WTC11 (cell line): ENCODE measurements around the gene FCN2. TPM values are rescaled to one million over a fixed set of nuclear protein-coding genes. Genes with fewer than 3 reads are reported as not detected.

Experiments used
- ATAC-seq: fragments of 200-7000 bp; cut with Tn5 transposase; 2 replicates; pipeline ENCODE4 v1.10.0; 2021; ENCODE audit warnings: mild to moderate bottlenecking, moderate library complexity
- CTCF ChIA-PET: fragments of 300-600 bp; sonication (Branson Sonifier 250); formaldehyde crosslinking; loops from one replicate; lab custom pipeline; 2021; ENCODE audit warnings: antibody characterized with exemption; lab: Charles Lee
- POLR2A ChIA-PET: fragments of 350-600 bp; sonication (Branson Sonifier 250); formaldehyde crosslinking; loops from one replicate; lab custom pipeline; 2021; ENCODE audit warnings: antibody characterized with exemption; lab: Charles Lee
- DNase-seq: peaks from one replicate; pipeline ENCODE4 v3.0.0; 2021; ENCODE audit warnings: low spot score
- H3K27ac Mint-ChIP-seq: 2 replicates; pipeline ENCODE4 v1.8.0; 2021; ENCODE audit warnings: mixed read lengths
- H3K27me3 Mint-ChIP-seq: 2 replicates; pipeline ENCODE4 v1.8.0; 2021; ENCODE audit warnings: low read depth, mild to moderate bottlenecking, moderate library complexity, mixed read lengths
- H3K36me3 Mint-ChIP-seq: 2 replicates; pipeline ENCODE4 v1.8.0; 2021; ENCODE audit warnings: mixed read lengths
- H3K4me1 Mint-ChIP-seq: 2 replicates; pipeline ENCODE4 v1.8.0; 2022; ENCODE audit warnings: mixed read lengths
- H3K4me3 Mint-ChIP-seq: 2 replicates; pipeline ENCODE4 v1.8.0; 2021; ENCODE audit warnings: mild to moderate bottlenecking, moderate library complexity, mixed read lengths
- H3K9me3 Mint-ChIP-seq: 2 replicates; pipeline ENCODE4 v1.8.0; 2021; ENCODE audit warnings: mixed read lengths
- ARID4B ChIP-seq: sonication (generic); formaldehyde crosslinking; IDR thresholded peaks from 2 replicates; pipeline ENCODE4 v1.8.0; 2023; ENCODE audit warnings: missing genetic modification reagents, mild to moderate bottlenecking, borderline replicate concordance
- ATF3 ChIP-seq: sonication (generic); formaldehyde crosslinking; conservative IDR thresholded peaks from 2 replicates; pipeline ENCODE4 v1.8.1; 2022; ENCODE audit warnings: mild to moderate bottlenecking, missing genetic modification reagents
- CDX4 ChIP-seq: fragments of 250-450 bp; sonication (Bioruptor Pico); IDR thresholded peaks from 2 replicates; pipeline ENCODE4 v1.9.0; 2021; ENCODE audit warnings: moderate library complexity, mild to moderate bottlenecking, inconsistent platforms, borderline replicate concordance
- ESRRA ChIP-seq: sonication (generic); formaldehyde crosslinking; IDR thresholded peaks from 2 replicates; pipeline ENCODE4 v1.8.1; 2022; ENCODE audit warnings: mild to moderate bottlenecking, missing genetic modification reagents, borderline replicate concordance
- HMGA2 ChIP-seq: fragments of 250-450 bp; sonication (Bioruptor Pico); IDR thresholded peaks from 2 replicates; pipeline ENCODE4 v1.4.0; 2021; ENCODE audit warnings: mild to moderate bottlenecking, moderate library complexity
- MYBL2 ChIP-seq: sonication (generic); formaldehyde crosslinking; IDR thresholded peaks from 2 replicates; pipeline ENCODE4 v1.8.1; 2023; ENCODE audit warnings: mild to moderate bottlenecking, moderate library complexity, missing genetic modification reagents
- NR3C1 ChIP-seq: sonication (generic); formaldehyde crosslinking; conservative IDR thresholded peaks from 2 replicates; pipeline ENCODE4 v1.8.1; 2023; ENCODE audit warnings: low read depth, mild to moderate bottlenecking, missing genetic modification reagents
- PRDM15 ChIP-seq: sonication (generic); formaldehyde crosslinking; IDR thresholded peaks from 2 replicates; pipeline ENCODE4 v1.8.0; 2022; ENCODE audit warnings: missing genetic modification reagents
- TEAD1 ChIP-seq: sonication (generic); formaldehyde crosslinking; IDR thresholded peaks from 2 replicates; pipeline ENCODE4 v1.8.0; 2022; ENCODE audit warnings: mild to moderate bottlenecking, missing genetic modification reagents
- TEAD4 ChIP-seq: sonication (generic); formaldehyde crosslinking; IDR thresholded peaks from 2 replicates; pipeline ENCODE4 v1.8.0; 2022; ENCODE audit warnings: mild to moderate bottlenecking, missing genetic modification reagents
- TP53 ChIP-seq: sonication (generic); formaldehyde crosslinking; IDR thresholded peaks from 2 replicates; pipeline ENCODE4 v1.8.1; 2023; ENCODE audit warnings: mild to moderate bottlenecking, missing genetic modification reagents
- ZMAT4 ChIP-seq: fragments of 250-450 bp; sonication (Bioruptor Pico); IDR thresholded peaks from 2 replicates; pipeline ENCODE4 v1.9.0; 2021; ENCODE audit warnings: mild to moderate bottlenecking
- ZNF121 ChIP-seq: sonication (generic); formaldehyde crosslinking; IDR thresholded peaks from 2 replicates; pipeline ENCODE4 v1.8.0; 2023; ENCODE audit warnings: missing genetic modification reagents
- ZNF425 ChIP-seq: fragments of 250-450 bp; sonication (Bioruptor Pico); conservative IDR thresholded peaks from 2 replicates; pipeline ENCODE4 v1.9.0; 2021; ENCODE audit warnings: mild to moderate bottlenecking
- ZSCAN18 ChIP-seq: fragments of 250-450 bp; sonication (Bioruptor Pico); IDR thresholded peaks from 2 replicates; pipeline ENCODE4 v2.1.2; 2022; ENCODE audit warnings: mild to moderate bottlenecking, moderate library complexity
- total RNA-seq: library from RNA; stranded (reverse); gene quantifications from 3 replicates; pipeline ENCODE4 v1.2.3, GENCODE V29; 2021
- TF ChIP-seq, protein P1 (sequence below): sonication (generic); formaldehyde crosslinking; IDR thresholded peaks from 2 replicates; pipeline ENCODE4 v1.8.1; 2022; ENCODE audit warnings: low read depth, missing genetic modification reagents, borderline replicate concordance
- TF ChIP-seq, protein P2 (sequence below): sonication (generic); formaldehyde crosslinking; IDR thresholded peaks from 2 replicates; pipeline ENCODE4 v1.8.0; 2022; ENCODE audit warnings: mild to moderate bottlenecking, missing genetic modification reagents

Gene FCN2
- total RNA-seq, 1 experiment from 2014 or later: not detected

GRCh38 chr9:134887219-134887618 lies 6.6 kb downstream of the FCN2 start:
- Mint-ChIP-seq H3K9me3 (no peaks in the 10 kb centered on the region), H3K36me3 (no peaks in the 10 kb centered on the region), H3K27ac (no peak overlapping the region)

More at GRCh38 chr9:134887219-134887618, 6.6 kb downstream of the FCN2 start:
- DNase-seq: no peak
- POLR2A ChIA-PET: no interaction called here
- no peaks in the 10 kb centered on the region for H3K27me3 Mint-ChIP-seq
- no peak overlapping the region for H3K4me3 Mint-ChIP-seq
- ATAC-seq: no peak
- TF ChIP-seq ZSCAN18 (CRISPR knock-in tag) (no peak), ZNF121 (CRISPR knock-in tag) (no peak), TEAD4 (CRISPR knock-in tag) (no peak), CDX4 (no peak), TP53 (no peak), ARID4B (CRISPR knock-in tag) (no peak), NR3C1 (CRISPR knock-in tag) (no peak), ESRRA (CRISPR knock-in tag) (no peak), ZMAT4 (no peak), PRDM15 (no peak), ATF3 (CRISPR knock-in tag) (no peak), HMGA2 (no peak), MYBL2 (CRISPR knock-in tag) (no peak), ZNF425 (CRISPR knock-in tag) (no peak), TEAD1 (CRISPR knock-in tag) (no peak)
- TF ChIP-seq, protein P1, sequence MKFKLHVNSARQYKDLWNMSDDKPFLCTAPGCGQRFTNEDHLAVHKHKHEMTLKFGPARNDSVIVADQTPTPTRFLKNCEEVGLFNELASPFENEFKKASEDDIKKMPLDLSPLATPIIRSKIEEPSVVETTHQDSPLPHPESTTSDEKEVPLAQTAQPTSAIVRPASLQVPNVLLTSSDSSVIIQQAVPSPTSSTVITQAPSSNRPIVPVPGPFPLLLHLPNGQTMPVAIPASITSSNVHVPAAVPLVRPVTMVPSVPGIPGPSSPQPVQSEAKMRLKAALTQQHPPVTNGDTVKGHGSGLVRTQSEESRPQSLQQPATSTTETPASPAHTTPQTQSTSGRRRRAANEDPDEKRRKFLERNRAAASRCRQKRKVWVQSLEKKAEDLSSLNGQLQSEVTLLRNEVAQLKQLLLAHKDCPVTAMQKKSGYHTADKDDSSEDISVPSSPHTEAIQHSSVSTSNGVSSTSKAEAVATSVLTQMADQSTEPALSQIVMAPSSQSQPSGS (CRISPR knock-in tag): no peak
- TF ChIP-seq, protein P2, sequence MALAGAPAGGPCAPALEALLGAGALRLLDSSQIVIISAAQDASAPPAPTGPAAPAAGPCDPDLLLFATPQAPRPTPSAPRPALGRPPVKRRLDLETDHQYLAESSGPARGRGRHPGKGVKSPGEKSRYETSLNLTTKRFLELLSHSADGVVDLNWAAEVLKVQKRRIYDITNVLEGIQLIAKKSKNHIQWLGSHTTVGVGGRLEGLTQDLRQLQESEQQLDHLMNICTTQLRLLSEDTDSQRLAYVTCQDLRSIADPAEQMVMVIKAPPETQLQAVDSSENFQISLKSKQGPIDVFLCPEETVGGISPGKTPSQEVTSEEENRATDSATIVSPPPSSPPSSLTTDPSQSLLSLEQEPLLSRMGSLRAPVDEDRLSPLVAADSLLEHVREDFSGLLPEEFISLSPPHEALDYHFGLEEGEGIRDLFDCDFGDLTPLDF (CRISPR knock-in tag): no peak
- H3K4me1 Mint-ChIP-seq: no peaks in the 10 kb centered on the region
- CTCF ChIA-PET: interaction anchor here (1.0 kb wide), 1 partner anchor 48 kb away, joined by 4 read pairs; no protein-coding TSS in a partner anchor
